NCI-H446 (cell line): ENCODE measurements around the gene MGAT4D.
"Not testable (repeated sequence)": the region's sequence is repeated elsewhere in the genome, so short reads cannot be mapped to it uniquely, and the experiment has no call there.

Source experiments
- DNase-seq, 2 experiments: peaks; one replicate each; lab custom pipeline; 2025; lab: John Stamatoyannopoulos, UW

Gene MGAT4D

GRCh38 chr4:140439644-140440142, 58.4 kb downstream of the MGAT4D start:
- no peak for DNase-seq

- DNase-seq = no peak
Observed at GRCh38 chr4:140427919-140428471, 70.1 kb downstream of the MGAT4D start.

- DNase-seq = peak; percentile 27 to 84
Observed at GRCh38 chr4:140427106-140427918, 70.8 kb downstream of the MGAT4D start, which contains the start of gene CLGN. CLGN (minus strand) TSS chr4:140427648; CDS start chr4:140413078, 14,570 bp downstream.

GRCh38 chr4:140426610-140427105, 71.4 kb downstream of the MGAT4D start:
- peak in 1 of 2 experiments; percentile 39 for DNase-seq

GRCh38 chr4:140423106-140423505, 75.0 kb downstream of the MGAT4D start:
- no peak for DNase-seq

- not testable (repeated sequence) for DNase-seq
Observed at GRCh38 chr4:140413130-140413969, 84.7 kb downstream of the MGAT4D start.

- no peak for DNase-seq
Observed at GRCh38 chr4:140408974-140409373, 89.1 kb downstream of the MGAT4D start.

GRCh38 chr4:140406292-140406691, 91.8 kb downstream of the MGAT4D start:
- DNase-seq = no peak

- DNase-seq = no peak
Observed at GRCh38 chr4:140400111-140400510, 98.0 kb downstream of the MGAT4D start.

- DNase-seq = no peak
Observed at GRCh38 chr4:140395668-140396067, 102.4 kb downstream of the MGAT4D start.
